ENCODE measurements around the gene CHEK1. TPM values are rescaled to one million over a fixed set of nuclear protein-coding genes. Genes with fewer than 3 reads are reported as not detected.

Gene CHEK1
- polyA plus RNA-seq, 2 donors, result 4.2 to 6.7 TPM

- Histone ChIP-seq H3K9me3 (ENCODE audit: control insufficient read depth in 2 of 2, insufficient read depth in 1 of 2, low read depth in 1 of 2, low read length in 1 of 2) (no peaks in the 10 kb centered on the region), H3K27ac (ENCODE audit: low read depth in 2 of 2, low read length in 1 of 2) (no peak overlapping the region), H3K36me3 (ENCODE audit: control insufficient read depth in 2 of 2, insufficient read depth in 2 of 2, low read length in 1 of 2) (no peaks in the 10 kb centered on the region), H3K4me3 (ENCODE audit: low read depth in 1 of 2, low read length in 2 of 2) (no peak overlapping the region), H3K27me3 (ENCODE audit: control insufficient read depth in 1 of 2, insufficient read depth in 2 of 2, low read length in 2 of 2) (no peaks in the 10 kb centered on the region), H3K4me1 (ENCODE audit: control insufficient read depth in 2 of 2, insufficient read depth in 2 of 2, low read length in 1 of 2) (no peaks in the 10 kb centered on the region)
- WGBS, 2 donors, result 81 to 83% methylated on average over 2 of the region's 2 CpGs
Measured at GRCh38 chr11:125662689-125663088, 37.7 kb downstream of the CHEK1 start.

GRCh38 chr11:125663910-125664309 is 38.9 kb downstream of the CHEK1 start:
- no peaks in the 10 kb centered on the region for H3K4me1 ChIP-seq (ENCODE audit: control insufficient read depth in 2 of 2, insufficient read depth in 2 of 2, low read length in 1 of 2)
- no peak overlapping the region for H3K27ac ChIP-seq (ENCODE audit: low read depth in 2 of 2, low read length in 1 of 2)
- no peaks in the 10 kb centered on the region for H3K36me3 ChIP-seq (ENCODE audit: control insufficient read depth in 2 of 2, insufficient read depth in 2 of 2, low read length in 1 of 2)
- 89 to 96% methylated on average over 3 of the region's 3 CpGs for WGBS, 2 donors
- no peaks in the 10 kb centered on the region for H3K9me3 ChIP-seq (ENCODE audit: control insufficient read depth in 2 of 2, insufficient read depth in 1 of 2, low read depth in 1 of 2, low read length in 1 of 2)
- H3K27me3 ChIP-seq (ENCODE audit: control insufficient read depth in 1 of 2, insufficient read depth in 2 of 2, low read length in 2 of 2), result no peaks in the 10 kb centered on the region
- no peak overlapping the region for H3K4me3 ChIP-seq (ENCODE audit: low read depth in 1 of 2, low read length in 2 of 2)

DNA sequence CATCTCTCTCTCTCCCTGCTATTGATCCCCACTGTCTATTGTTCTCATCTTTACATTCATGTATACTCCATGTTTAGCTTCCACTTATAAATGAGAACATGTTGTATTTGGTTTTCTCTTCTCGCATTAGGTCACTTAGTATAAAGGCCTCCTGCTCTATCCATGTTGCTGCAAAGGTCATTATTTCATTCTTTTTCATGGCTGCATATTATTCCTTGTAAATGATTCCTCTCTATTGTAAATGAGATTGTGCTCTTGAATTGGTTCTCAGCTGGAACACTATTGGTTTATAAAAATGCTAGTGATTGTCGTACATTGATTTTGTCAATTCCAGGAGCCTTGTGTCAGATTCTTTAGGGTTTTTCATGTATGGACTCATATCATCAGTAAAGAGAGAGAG is 42.2 kb downstream of the CHEK1 start:
- Histone ChIP-seq H3K36me3 (ENCODE audit: control insufficient read depth in 2 of 2, insufficient read depth in 2 of 2, low read length in 1 of 2) (no peaks in the 10 kb centered on the region), H3K9me3 (ENCODE audit: control insufficient read depth in 2 of 2, insufficient read depth in 1 of 2, low read depth in 1 of 2, low read length in 1 of 2) (no peaks in the 10 kb centered on the region), H3K27ac (ENCODE audit: low read depth in 2 of 2, low read length in 1 of 2) (no peak overlapping the region), H3K4me1 (ENCODE audit: control insufficient read depth in 2 of 2, insufficient read depth in 2 of 2, low read length in 1 of 2) (no peaks in the 10 kb centered on the region), H3K27me3 (ENCODE audit: control insufficient read depth in 1 of 2, insufficient read depth in 2 of 2, low read length in 2 of 2) (no peaks in the 10 kb centered on the region), H3K4me3 (ENCODE audit: low read depth in 1 of 2, low read length in 2 of 2) (no peak overlapping the region)
- 97 to 98% methylated on average over 2 of the region's 2 CpGs for WGBS, 2 donors

- Histone ChIP-seq H3K9me3 (ENCODE audit: control insufficient read depth in 2 of 2, insufficient read depth in 1 of 2, low read depth in 1 of 2, low read length in 1 of 2) (no peaks in the 10 kb centered on the region), H3K27me3 (ENCODE audit: control insufficient read depth in 1 of 2, insufficient read depth in 2 of 2, low read length in 2 of 2) (no peaks in the 10 kb centered on the region), H3K36me3 (ENCODE audit: control insufficient read depth in 2 of 2, insufficient read depth in 2 of 2, low read length in 1 of 2) (no peaks in the 10 kb centered on the region), H3K4me3 (ENCODE audit: low read depth in 1 of 2, low read length in 2 of 2) (no peak overlapping the region), H3K27ac (ENCODE audit: low read depth in 2 of 2, low read length in 1 of 2) (no peak overlapping the region), H3K4me1 (ENCODE audit: control insufficient read depth in 2 of 2, insufficient read depth in 2 of 2, low read length in 1 of 2) (no peaks in the 10 kb centered on the region)
- 88 to 89% methylated on average over 1 of the region's 1 CpG for WGBS, 2 donors
Measured at GRCh38 chr11:125670172-125670571, 45.2 kb downstream of the CHEK1 start.

GRCh38 chr11:125671561-125671960 is 46.6 kb downstream of the CHEK1 start:
- 84 to 93% methylated on average over 2 of the region's 2 CpGs for WGBS, 2 donors
- no peaks in the 10 kb centered on the region for H3K4me1 ChIP-seq (ENCODE audit: control insufficient read depth in 2 of 2, insufficient read depth in 2 of 2, low read length in 1 of 2)
- H3K36me3 ChIP-seq (ENCODE audit: control insufficient read depth in 2 of 2, insufficient read depth in 2 of 2, low read length in 1 of 2), result no peaks in the 10 kb centered on the region

DNA sequence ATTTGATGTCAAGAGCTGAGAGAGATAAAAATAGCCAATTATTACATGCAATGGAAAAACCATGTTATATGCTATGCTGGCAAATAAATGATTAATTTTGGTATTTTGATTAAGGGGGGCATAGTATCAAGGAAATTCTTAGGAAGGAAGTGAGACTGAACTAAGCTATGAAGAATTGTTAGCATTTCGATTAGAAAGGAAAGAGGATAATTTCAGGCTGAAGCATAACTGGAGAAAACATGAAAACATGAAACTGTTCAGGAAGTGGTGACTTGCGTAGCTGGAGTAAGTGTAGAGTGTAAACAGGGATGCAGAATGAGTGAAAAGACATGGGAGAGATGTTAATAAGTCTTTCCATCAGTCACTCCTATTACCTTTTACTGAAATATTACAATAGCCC is 49.2 kb downstream of the CHEK1 start:
- Histone ChIP-seq H3K36me3 (ENCODE audit: control insufficient read depth in 2 of 2, insufficient read depth in 2 of 2, low read length in 1 of 2) (no peaks in the 10 kb centered on the region), H3K27ac (ENCODE audit: low read depth in 2 of 2, low read length in 1 of 2) (no peak overlapping the region), H3K4me1 (ENCODE audit: control insufficient read depth in 2 of 2, insufficient read depth in 2 of 2, low read length in 1 of 2) (no peaks in the 10 kb centered on the region), H3K9me3 (ENCODE audit: control insufficient read depth in 2 of 2, insufficient read depth in 1 of 2, low read depth in 1 of 2, low read length in 1 of 2) (no peaks in the 10 kb centered on the region), H3K27me3 (ENCODE audit: control insufficient read depth in 1 of 2, insufficient read depth in 2 of 2, low read length in 2 of 2) (no peaks in the 10 kb centered on the region), H3K4me3 (ENCODE audit: low read depth in 1 of 2, low read length in 2 of 2) (no peak overlapping the region)
- WGBS, 2 donors, result 77 to 82% methylated on average over 2 of the region's 2 CpGs

More at GRCh38 chr11:125671561-125671960, 46.6 kb downstream of the CHEK1 start:
- Histone ChIP-seq H3K27me3 (ENCODE audit: control insufficient read depth in 1 of 2, insufficient read depth in 2 of 2, low read length in 2 of 2) (no peaks in the 10 kb centered on the region), H3K9me3 (ENCODE audit: control insufficient read depth in 2 of 2, insufficient read depth in 1 of 2, low read depth in 1 of 2, low read length in 1 of 2) (no peaks in the 10 kb centered on the region), H3K27ac (ENCODE audit: low read depth in 2 of 2, low read length in 1 of 2) (no peak overlapping the region), H3K4me3 (ENCODE audit: low read depth in 1 of 2, low read length in 2 of 2) (no peak overlapping the region)

GRCh38 chr11:125675196-125675595 is 50.2 kb downstream of the CHEK1 start:
- no peaks in the 10 kb centered on the region for H3K9me3 ChIP-seq (ENCODE audit: control insufficient read depth in 2 of 2, insufficient read depth in 1 of 2, low read depth in 1 of 2, low read length in 1 of 2)
- H3K4me3 ChIP-seq (ENCODE audit: low read depth in 1 of 2, low read length in 2 of 2), result no peak overlapping the region
- no peaks in the 10 kb centered on the region for H3K4me1 ChIP-seq (ENCODE audit: control insufficient read depth in 2 of 2, insufficient read depth in 2 of 2, low read length in 1 of 2)
- no peaks in the 10 kb centered on the region for H3K36me3 ChIP-seq (ENCODE audit: control insufficient read depth in 2 of 2, insufficient read depth in 2 of 2, low read length in 1 of 2)
- no peaks in the 10 kb centered on the region for H3K27me3 ChIP-seq (ENCODE audit: control insufficient read depth in 1 of 2, insufficient read depth in 2 of 2, low read length in 2 of 2)
- WGBS, 2 donors, result 72 to 82% methylated on average over 2 of the region's 2 CpGs
- H3K27ac ChIP-seq (ENCODE audit: low read depth in 2 of 2, low read length in 1 of 2), result no peak overlapping the region

DNA sequence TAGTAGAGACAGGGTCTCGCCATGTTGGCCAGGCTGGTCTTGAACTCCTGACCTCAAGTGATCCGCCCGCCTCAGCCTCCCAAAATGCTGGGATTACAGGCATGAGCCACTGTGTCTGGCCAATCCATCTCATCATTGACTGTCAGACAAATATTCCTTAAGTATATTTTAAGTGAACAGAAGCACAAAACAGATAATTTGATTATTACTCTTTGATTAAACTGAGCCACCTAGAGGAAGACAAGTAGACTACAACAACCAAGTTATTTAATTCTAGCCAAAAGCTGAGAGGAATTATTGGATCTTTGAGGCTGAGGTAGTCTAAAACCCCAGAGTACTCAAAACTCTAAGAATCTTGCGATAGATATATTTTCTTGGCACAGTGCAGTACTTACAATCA is 54.4 kb downstream of the CHEK1 start:
- Histone ChIP-seq H3K27me3 (ENCODE audit: control insufficient read depth in 1 of 2, insufficient read depth in 2 of 2, low read length in 2 of 2) (no peaks in the 10 kb centered on the region), H3K27ac (ENCODE audit: low read depth in 2 of 2, low read length in 1 of 2) (no peak overlapping the region), H3K36me3 (ENCODE audit: control insufficient read depth in 2 of 2, insufficient read depth in 2 of 2, low read length in 1 of 2) (no peaks in the 10 kb centered on the region), H3K4me1 (ENCODE audit: control insufficient read depth in 2 of 2, insufficient read depth in 2 of 2, low read length in 1 of 2) (no peaks in the 10 kb centered on the region), H3K4me3 (ENCODE audit: low read depth in 1 of 2, low read length in 2 of 2) (no peak overlapping the region), H3K9me3 (ENCODE audit: control insufficient read depth in 2 of 2, insufficient read depth in 1 of 2, low read depth in 1 of 2, low read length in 1 of 2) (no peaks in the 10 kb centered on the region)
- WGBS, 2 donors, result 95 to 99% methylated on average over 3 to 4 of the region's 4 CpGs

DNA sequence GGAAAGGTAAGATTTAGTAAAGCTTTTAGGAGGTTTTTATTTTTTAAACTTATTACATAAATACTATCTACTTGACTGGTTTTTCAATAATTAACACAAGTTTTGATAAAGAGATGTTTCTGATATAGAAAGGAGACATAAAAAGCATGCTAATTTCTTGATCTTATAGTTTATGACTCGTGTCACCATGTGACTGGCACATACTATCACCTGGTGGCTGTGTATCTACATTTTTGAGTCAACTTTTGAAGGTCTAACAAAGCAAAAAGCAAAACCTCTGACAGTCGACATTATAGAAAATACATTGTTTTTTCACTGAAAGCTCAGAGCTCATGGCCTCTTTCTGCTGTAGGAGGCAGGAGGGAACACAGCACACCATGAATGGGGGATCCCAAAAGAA is 54.9 kb downstream of the CHEK1 start:
- Histone ChIP-seq H3K27ac (ENCODE audit: low read depth in 2 of 2, low read length in 1 of 2) (no peak overlapping the region), H3K4me3 (ENCODE audit: low read depth in 1 of 2, low read length in 2 of 2) (no peak overlapping the region), H3K9me3 (ENCODE audit: control insufficient read depth in 2 of 2, insufficient read depth in 1 of 2, low read depth in 1 of 2, low read length in 1 of 2) (no peaks in the 10 kb centered on the region), H3K36me3 (ENCODE audit: control insufficient read depth in 2 of 2, insufficient read depth in 2 of 2, low read length in 1 of 2) (no peaks in the 10 kb centered on the region), H3K4me1 (ENCODE audit: control insufficient read depth in 2 of 2, insufficient read depth in 2 of 2, low read length in 1 of 2) (no peaks in the 10 kb centered on the region), H3K27me3 (ENCODE audit: control insufficient read depth in 1 of 2, insufficient read depth in 2 of 2, low read length in 2 of 2) (no peaks in the 10 kb centered on the region)
- WGBS, 2 donors, result 88 to 92% methylated on average over 2 of the region's 2 CpGs

DNA sequence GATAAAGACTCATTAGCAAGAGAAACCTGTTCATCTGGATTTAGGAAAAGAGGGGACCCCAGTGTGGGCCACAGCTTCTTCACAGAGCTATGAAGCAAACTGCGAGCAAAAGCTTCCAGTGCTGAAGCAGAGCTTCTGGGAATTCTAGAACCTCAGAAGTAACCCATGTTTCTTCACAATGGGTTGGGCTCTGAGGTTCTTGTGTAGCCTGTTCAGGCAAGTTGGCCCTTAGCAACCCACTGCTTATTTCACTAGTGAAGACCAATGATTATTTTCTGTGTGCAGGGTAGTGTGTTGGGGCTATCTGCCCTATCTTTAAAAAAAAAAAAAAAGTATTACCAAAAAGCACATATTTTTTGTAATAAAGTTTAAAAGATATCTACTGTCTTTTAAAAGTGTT is 55.8 kb downstream of the CHEK1 start, which contains the start of gene ACRV1:
ACRV1 (minus strand) TSS at position 101 of the 400 bp plus-strand sequence; CDS start at position 34, 67 bp downstream.
- 88 to 90% methylated on average over 1 of the region's 1 CpG for whole genome bisulfite sequencing, 2 donors
- H3K27ac ChIP-seq (ENCODE audit: low read depth in 2 of 2, low read length in 1 of 2), result no peak within 1 kb of the TSS
- no peak within 1 kb of the TSS for H3K4me3 ChIP-seq (ENCODE audit: low read depth in 1 of 2, low read length in 2 of 2)
- no peaks in the 10 kb centered on the region for H3K27me3 ChIP-seq (ENCODE audit: control insufficient read depth in 1 of 2, insufficient read depth in 2 of 2, low read length in 2 of 2)
- H3K9me3 ChIP-seq (ENCODE audit: control insufficient read depth in 2 of 2, insufficient read depth in 1 of 2, low read depth in 1 of 2, low read length in 1 of 2), result no peaks in the 10 kb centered on the region
- no peaks in the 10 kb centered on the region for H3K36me3 ChIP-seq (ENCODE audit: control insufficient read depth in 2 of 2, insufficient read depth in 2 of 2, low read length in 1 of 2)
- no peaks in the 10 kb centered on the region for H3K4me1 ChIP-seq (ENCODE audit: control insufficient read depth in 2 of 2, insufficient read depth in 2 of 2, low read length in 1 of 2)

Data from esophagus (tissue), 2 donors.